HCT116 (cell line): ENCODE results near the gene ZNF681. TPM values are rescaled to one million over a fixed set of nuclear protein-coding genes. Genes with fewer than 3 reads are reported as not detected.

Experiments
- ATAC-seq: fragments of 200-7000 bp; cut with Tn5 transposase; 2 replicates; pipeline ENCODE4 v1.9.1; 2020; ENCODE audit warnings: mild to moderate bottlenecking, moderate library complexity
- BruUV-seq: library from RNA; stranded (reverse); fragments of 400-500 nt; replicated peaks from 2 replicates; lab custom pipeline; 2021; lab: Mats Ljungman, UMichigan
- CTCF ChIA-PET: fragments of 300-600 bp; sonication (Branson Sonifier 250); formaldehyde crosslinking; loops from one replicate; lab custom pipeline; 2021; ENCODE audit warnings: antibody characterized with exemption; lab: Charles Lee
- POLR2A ChIA-PET: fragments of 300-600, 350-600 bp; sonication (Branson Sonifier 250); formaldehyde crosslinking; loops from one replicate; lab custom pipeline; 2021; ENCODE audit warnings: antibody characterized with exemption; lab: Charles Lee
- RAD21 ChIA-PET, 2 experiments: fragments of 300-600 bp; sonication (Branson Sonifier 250); formaldehyde crosslinking; loops; one replicate each; lab custom pipeline; 2023; ENCODE audit warnings: low total read pairs in 2 of 2; ENCODE audit not compliant: uncharacterized antibody in 2 of 2, unreplicated experiment in 2 of 2, low non-redundant PET in 1 of 2; lab: Charles Lee
- DNase-seq: peaks from one replicate; pipeline ENCODE4 v3.0.0-alpha.2; 2010; ENCODE audit warnings: low read depth, low spot score
- H2AFZ ChIP-seq: fragments of 200-600 bp; shearing (Covaris generic), sonication (generic); 2 replicates; pipeline ENCODE4 v1.6.1; 2017; ENCODE audit warnings: low read depth, mixed run types, mixed read lengths, antibody characterized with exemption, low read length; ENCODE audit not compliant: poor library complexity, severe bottlenecking
- H3K27ac ChIP-seq: 2 replicates; pipeline ENCODE4 v1.5.1; 2012; ENCODE audit warnings: low read depth, low read length
- H3K27me3 ChIP-seq: fragments of 200-600 bp; sonication (generic); 2 replicates; pipeline ENCODE4 v1.6.1; 2016; ENCODE audit warnings: mixed run types, low read length, mixed read lengths; ENCODE audit not compliant: insufficient read depth
- H3K36me3 ChIP-seq, 2 experiments: fragments of 200-500 bp in 1 of 2; fragments of 200-600 bp in 1 of 2; sonication (Bioruptor generic) in 1 of 2; sonication (generic) in 1 of 2; 2 replicates each; pipeline versions ENCODE4 v1.5.1 to v1.6.1; 2014 to 2016; ENCODE audit warnings: low read length in 2 of 2, inconsistent platforms in 1 of 2, mixed read lengths in 1 of 2, mixed run types in 1 of 2; ENCODE audit not compliant: insufficient read depth in 2 of 2, control insufficient read depth in 1 of 2
- H3K4me1 ChIP-seq, 2 experiments: fragments of 200-600 bp in 1 of 2; sonication (generic) in 1 of 2; 2 replicates each; pipeline versions ENCODE4 v1.5.1 to v1.6.1; 2012 to 2017; ENCODE audit warnings: low read length in 2 of 2, inconsistent platforms in 1 of 2, mild to moderate bottlenecking in 1 of 2, mixed read lengths in 1 of 2, mixed run types in 1 of 2, moderate library complexity in 1 of 2; ENCODE audit not compliant: insufficient read depth in 2 of 2, control insufficient read depth in 1 of 2
- H3K4me2 ChIP-seq: fragments of 200-600 bp; sonication (generic); 2 replicates; pipeline ENCODE4 v1.6.1; 2017; ENCODE audit warnings: mixed run types, low read length, mixed read lengths
- H3K4me3 ChIP-seq, 2 experiments: fragments of 200-600 bp in 1 of 2; sonication (generic) in 1 of 2; replicated peaks in 1 of 2; 2 replicates each; pipeline ENCODE4 v1.5.1; 2011 to 2016; ENCODE audit warnings: low read length in 2 of 2, control low read depth in 1 of 2, low read depth in 1 of 2, mild to moderate bottlenecking in 1 of 2, mixed read lengths in 1 of 2, mixed run types in 1 of 2
- H3K79me2 ChIP-seq: fragments of 200-600 bp; sonication (generic); 2 replicates; pipeline ENCODE4 v1.6.1; 2017; ENCODE audit warnings: mild to moderate bottlenecking, mixed run types, low read length, moderate library complexity, mixed read lengths; ENCODE audit not compliant: insufficient read depth
- H3K9ac ChIP-seq: fragments of 200-600 bp; sonication (generic); 2 replicates; pipeline ENCODE4 v1.6.1; 2016; ENCODE audit warnings: low read length, mixed read lengths
- H3K9me2 ChIP-seq: fragments of 200-600 bp; sonication (generic), shearing (Covaris generic); 2 replicates; pipeline ENCODE4 v1.6.1; 2017; ENCODE audit warnings: mixed run types, mild to moderate bottlenecking, moderate library complexity; ENCODE audit not compliant: insufficient read depth
- H3K9me3 ChIP-seq, 2 experiments: fragments of 200-500 bp in 1 of 2; fragments of 200-600 bp in 1 of 2; sonication (Bioruptor generic) in 1 of 2; sonication (generic) in 1 of 2; 2 replicates each; pipeline ENCODE4 v1.6.1; 2014 to 2017; ENCODE audit warnings: low read length in 2 of 2, mixed read lengths in 2 of 2, inconsistent platforms in 1 of 2, low read depth in 1 of 2, mild to moderate bottlenecking in 1 of 2, mixed run types in 1 of 2, moderate library complexity in 1 of 2; ENCODE audit not compliant: control insufficient read depth in 1 of 2, insufficient read depth in 1 of 2
- H4K20me1 ChIP-seq: fragments of 200-600 bp; sonication (generic), shearing (Covaris generic); 2 replicates; pipeline ENCODE4 v1.6.1; 2017; ENCODE audit warnings: mixed run types, mild to moderate bottlenecking, moderate library complexity; ENCODE audit not compliant: insufficient read depth
- CBX3 ChIP-seq: IDR thresholded peaks from 2 replicates; pipeline ENCODE4 v1.6.1; 2012; ENCODE audit warnings: low read depth
- CEBPB ChIP-seq: IDR thresholded peaks from 2 replicates; pipeline ENCODE4 v1.6.1; 2012; ENCODE audit warnings: low read depth
- EGR1 ChIP-seq: IDR thresholded peaks from 2 replicates; pipeline ENCODE4 v1.6.1; 2012; ENCODE audit warnings: low read depth
- ELF1 ChIP-seq: IDR thresholded peaks from 2 replicates; pipeline ENCODE4 v1.6.1; 2012; ENCODE audit warnings: low read depth, borderline replicate concordance
- EZH2 ChIP-seq: fragments of 200-600 bp; sonication (generic); IDR thresholded peaks from 2 replicates; pipeline ENCODE4 v1.6.1; 2017; ENCODE audit warnings: antibody characterized with exemption, mixed run types
- EZH2phosphoT487 ChIP-seq: fragments of 200-600 bp; IDR thresholded peaks from 2 replicates; pipeline ENCODE4 v1.6.1; 2018; ENCODE audit warnings: antibody characterized with exemption, borderline replicate concordance
- FOSL1 ChIP-seq: IDR thresholded peaks from 2 replicates; pipeline ENCODE4 v1.6.1; 2012; ENCODE audit warnings: low read depth
- JUND ChIP-seq: IDR thresholded peaks from 2 replicates; pipeline ENCODE4 v1.6.1; 2012
- POLR2A ChIP-seq: IDR thresholded peaks from 2 replicates; pipeline ENCODE4 v1.7.0; 2011; ENCODE audit warnings: borderline replicate concordance; ENCODE audit not compliant: insufficient read depth, insufficient read length; ENCODE audit errors: extremely low read depth
- SRF ChIP-seq: IDR thresholded peaks from 2 replicates; pipeline ENCODE4 v1.6.1; 2012; ENCODE audit warnings: low read depth
- TCF7L2 ChIP-seq: IDR thresholded peaks from 2 replicates; pipeline ENCODE4 v1.7.0; 2011; ENCODE audit warnings: borderline replicate concordance, inconsistent platforms; ENCODE audit not compliant: insufficient read depth, insufficient read length; ENCODE audit errors: extremely low read depth
- YY1 ChIP-seq: IDR thresholded peaks from 2 replicates; pipeline ENCODE4 v1.6.1; 2011; ENCODE audit warnings: low read length, low read depth, moderate library complexity, mild to moderate bottlenecking; ENCODE audit not compliant: insufficient replicate concordance; ENCODE audit errors: extremely low read depth
- ZFX ChIP-seq: fragments of 450-650 bp; IDR thresholded peaks from 2 replicates; pipeline ENCODE4 v1.6.1; 2017
- ZNF274 ChIP-seq: fragments of 200-500 bp; sonication (Bioruptor generic); IDR thresholded peaks from 2 replicates; pipeline ENCODE4 v1.6.1; 2014; ENCODE audit warnings: mild to moderate bottlenecking, low read depth, low read length, inconsistent platforms
- intact Hi-C: fragments of 100-400 bp; cut with micrococcal nuclease; formaldehyde crosslinking; loops from 2 replicates; pipeline ENCODE4 v1.10.0; 2022
- total RNA-seq: library from RNA; stranded (reverse); gene quantifications from one replicate; pipeline ENCODE4 v1.2.1, GENCODE V29; 2021; ENCODE audit not compliant: unreplicated experiment
- TF ChIP-seq, protein P1 (sequence below): IDR thresholded peaks from 2 replicates; pipeline ENCODE4 v1.6.1; 2011; ENCODE audit warnings: mild to moderate bottlenecking, low read length, moderate library complexity; ENCODE audit not compliant: insufficient replicate concordance; ENCODE audit errors: extremely low read depth
- TF ChIP-seq, protein P2 (sequence below): IDR thresholded peaks from 2 replicates; pipeline ENCODE4 v1.6.1; 2012
- TF ChIP-seq, protein P3 (sequence below), 3 experiments: fragments of 200-600 bp in 1 of 3; sonication (generic) in 1 of 3; IDR thresholded peaks in 2 of 3; conservative IDR thresholded peaks in 1 of 3; 2 replicates each; pipeline ENCODE4 v1.5.1; 2012 to 2017; ENCODE audit warnings: low read depth in 2 of 3, low read length in 2 of 3, antibody characterized with exemption in 1 of 3, borderline replicate concordance in 1 of 3, control low read depth in 1 of 3, mild to moderate bottlenecking in 1 of 3, mixed read lengths in 1 of 3, mixed run types in 1 of 3, moderate library complexity in 1 of 3; ENCODE audit not compliant: insufficient read depth in 1 of 3

The ZNF681 gene
- total RNA-seq, 1 experiment from 2014 or later: not detected

DNA sequence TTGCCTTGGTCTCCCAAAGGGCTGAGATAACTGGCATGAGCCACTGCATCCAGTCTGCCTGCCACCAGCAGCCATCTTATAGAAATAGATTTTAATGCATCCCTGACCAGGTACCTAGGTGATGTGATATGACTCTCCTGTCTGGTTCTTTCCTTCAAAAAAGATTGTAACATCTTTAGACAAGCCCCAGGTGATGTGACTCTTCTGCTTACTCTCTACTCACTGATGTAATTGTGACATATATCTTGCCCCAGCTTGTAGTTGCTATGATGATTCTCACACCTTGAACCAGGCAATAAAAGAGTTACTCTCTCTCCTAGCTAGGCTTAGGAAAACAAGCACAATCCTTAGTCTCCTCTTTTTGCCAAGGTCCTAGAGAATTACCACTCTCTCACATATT is 30.6 kb upstream of the ZNF681 start:
- no peak for ATAC-seq
- CTCF ChIA-PET: no interaction called here
- no peak for TF ChIP-seq ZFX
- no peak for TF ChIP-seq EZH2phosphoT487
- TF ChIP-seq TCF7L2: no peak
- TF ChIP-seq ELF1: no peak
- no peak for TF ChIP-seq YY1
- no peak for TF ChIP-seq EGR1
- no peak for TF ChIP-seq SRF
- TF ChIP-seq ZNF274: no peak
- no peak for TF ChIP-seq EZH2
- TF ChIP-seq CBX3: no peak
- TF ChIP-seq, protein P1, sequence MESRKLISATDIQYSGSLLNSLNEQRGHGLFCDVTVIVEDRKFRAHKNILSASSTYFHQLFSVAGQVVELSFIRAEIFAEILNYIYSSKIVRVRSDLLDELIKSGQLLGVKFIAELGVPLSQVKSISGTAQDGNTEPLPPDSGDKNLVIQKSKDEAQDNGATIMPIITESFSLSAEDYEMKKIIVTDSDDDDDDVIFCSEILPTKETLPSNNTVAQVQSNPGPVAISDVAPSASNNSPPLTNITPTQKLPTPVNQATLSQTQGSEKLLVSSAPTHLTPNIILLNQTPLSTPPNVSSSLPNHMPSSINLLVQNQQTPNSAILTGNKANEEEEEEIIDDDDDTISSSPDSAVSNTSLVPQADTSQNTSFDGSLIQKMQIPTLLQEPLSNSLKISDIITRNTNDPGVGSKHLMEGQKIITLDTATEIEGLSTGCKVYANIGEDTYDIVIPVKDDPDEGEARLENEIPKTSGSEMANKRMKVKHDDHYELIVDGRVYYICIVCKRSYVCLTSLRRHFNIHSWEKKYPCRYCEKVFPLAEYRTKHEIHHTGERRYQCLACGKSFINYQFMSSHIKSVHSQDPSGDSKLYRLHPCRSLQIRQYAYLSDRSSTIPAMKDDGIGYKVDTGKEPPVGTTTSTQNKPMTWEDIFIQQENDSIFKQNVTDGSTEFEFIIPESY: no peak
- no peak for TF ChIP-seq JUND
- TF ChIP-seq, protein P2, sequence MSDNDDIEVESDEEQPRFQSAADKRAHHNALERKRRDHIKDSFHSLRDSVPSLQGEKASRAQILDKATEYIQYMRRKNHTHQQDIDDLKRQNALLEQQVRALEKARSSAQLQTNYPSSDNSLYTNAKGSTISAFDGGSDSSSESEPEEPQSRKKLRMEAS: no peak
- TF ChIP-seq, protein P3, sequence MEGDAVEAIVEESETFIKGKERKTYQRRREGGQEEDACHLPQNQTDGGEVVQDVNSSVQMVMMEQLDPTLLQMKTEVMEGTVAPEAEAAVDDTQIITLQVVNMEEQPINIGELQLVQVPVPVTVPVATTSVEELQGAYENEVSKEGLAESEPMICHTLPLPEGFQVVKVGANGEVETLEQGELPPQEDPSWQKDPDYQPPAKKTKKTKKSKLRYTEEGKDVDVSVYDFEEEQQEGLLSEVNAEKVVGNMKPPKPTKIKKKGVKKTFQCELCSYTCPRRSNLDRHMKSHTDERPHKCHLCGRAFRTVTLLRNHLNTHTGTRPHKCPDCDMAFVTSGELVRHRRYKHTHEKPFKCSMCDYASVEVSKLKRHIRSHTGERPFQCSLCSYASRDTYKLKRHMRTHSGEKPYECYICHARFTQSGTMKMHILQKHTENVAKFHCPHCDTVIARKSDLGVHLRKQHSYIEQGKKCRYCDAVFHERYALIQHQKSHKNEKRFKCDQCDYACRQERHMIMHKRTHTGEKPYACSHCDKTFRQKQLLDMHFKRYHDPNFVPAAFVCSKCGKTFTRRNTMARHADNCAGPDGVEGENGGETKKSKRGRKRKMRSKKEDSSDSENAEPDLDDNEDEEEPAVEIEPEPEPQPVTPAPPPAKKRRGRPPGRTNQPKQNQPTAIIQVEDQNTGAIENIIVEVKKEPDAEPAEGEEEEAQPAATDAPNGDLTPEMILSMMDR (IDR thresholded peaks at IDR 0.05 in 2 of 3, conservative IDR thresholded peaks at IDR 0.05 in 1 of 3; ENCODE audit: borderline replicate concordance in 1 of 3, insufficient read depth in 1 of 3, low read depth in 2 of 3, low read length in 2 of 3): no peak
- no peak for TF ChIP-seq FOSL1
- TF ChIP-seq POLR2A: no peak
- TF ChIP-seq CEBPB: no peak

More for the DNA sequence above, 30.6 kb upstream of the ZNF681 start:
- no peaks in the 10 kb centered on the region for H3K4me1 ChIP-seq
- H3K4me3 ChIP-seq: no peak overlapping the region
- H3K4me2 ChIP-seq: no peak overlapping the region
- no peaks in the 10 kb centered on the region for H4K20me1 ChIP-seq
- peaks cover 7 to 36% of the 10 kb centered on the region in 2 experiments; a peak in 2 of 4 replicates for H3K9me3 ChIP-seq
- RAD21 ChIA-PET: no interaction called here
- no peak overlapping the region for H3K27ac ChIP-seq
- no peaks in the 10 kb centered on the region for H3K79me2 ChIP-seq
- no peak for DNase-seq
- POLR2A ChIA-PET: no interaction called here
- no peak overlapping the region for H2AFZ ChIP-seq
- no TSS peak for BruUV-seq
- H3K36me3 ChIP-seq: no peaks in the 10 kb centered on the region
- no peaks in the 10 kb centered on the region for H3K27me3 ChIP-seq
- intact Hi-C loops: no loop called here
- H3K9ac ChIP-seq: no peak overlapping the region
- H3K9me2 ChIP-seq: no peaks in the 10 kb centered on the region
